Caco-2 (cell line): Measurements from ENCODE around the gene KHDC4. TPM values are rescaled to one million over a fixed set of nuclear protein-coding genes. Genes with fewer than 3 reads are reported as not detected.

ENCODE experiments used
- BruUV-seq: library from RNA; stranded (reverse); fragments of 400-500 nt; replicated peaks from 2 replicates; lab custom pipeline; 2021; lab: Mats Ljungman, UMichigan
- CTCF ChIA-PET: fragments of 300-600 bp; sonication (Branson Sonifier 250); formaldehyde crosslinking; loops from one replicate; lab custom pipeline; 2022; ENCODE audit warnings: antibody characterized with exemption; lab: Charles Lee
- POLR2A ChIA-PET: fragments of 300-600 bp; sonication (Branson Sonifier 250); formaldehyde crosslinking; loops from one replicate; lab custom pipeline; 2022; ENCODE audit warnings: antibody characterized with exemption; lab: Charles Lee
- DNase-seq, 2 experiments: peaks; one replicate each; pipeline versions ENCODE4 v3.0.0 to v3.0.0-alpha.2; 2020 to 2022
- H3K27me3 ChIP-seq: replicated peaks from 2 replicates; pipeline ENCODE4 v1.6.0; 2011; ENCODE audit warnings: low read length; ENCODE audit not compliant: control insufficient read depth, insufficient read depth
- H3K36me3 ChIP-seq: 2 replicates; pipeline ENCODE4 v1.5.1; 2011; ENCODE audit warnings: low read length; ENCODE audit not compliant: control insufficient read depth, insufficient read depth
- H3K4me1 ChIP-seq: fragments of 250-450 bp; sonication (Bioruptor Pico); 2 replicates; pipeline ENCODE4 v1.5.1; 2020; ENCODE audit warnings: mild to moderate bottlenecking
- H3K4me3 ChIP-seq: 2 replicates; pipeline ENCODE4 v1.5.1; 2011; ENCODE audit warnings: low read depth, mild to moderate bottlenecking, control low read depth, low read length
- H3K9me3 ChIP-seq: fragments of 250-450 bp; sonication (Bioruptor Pico); 2 replicates; pipeline ENCODE4 v1.5.1; 2020; ENCODE audit warnings: mild to moderate bottlenecking, moderate library complexity
- H3K27ac Mint-ChIP-seq: one replicate; pipeline ENCODE4 v1.8.0; 2022; ENCODE audit warnings: mixed read lengths; ENCODE audit not compliant: unreplicated experiment
- H3K27me3 Mint-ChIP-seq: one replicate; pipeline ENCODE4 v1.8.0; 2022; ENCODE audit warnings: mixed read lengths; ENCODE audit not compliant: insufficient read depth, unreplicated experiment
- H3K36me3 Mint-ChIP-seq: one replicate; pipeline ENCODE4 v1.8.0; 2022; ENCODE audit warnings: mild to moderate bottlenecking, mixed read lengths; ENCODE audit not compliant: insufficient read depth, unreplicated experiment
- H3K4me1 Mint-ChIP-seq: one replicate; pipeline ENCODE4 v1.8.0; 2022; ENCODE audit warnings: low read depth, mixed read lengths; ENCODE audit not compliant: unreplicated experiment
- H3K4me3 Mint-ChIP-seq: one replicate; pipeline ENCODE4 v1.8.0; 2022; ENCODE audit warnings: mild to moderate bottlenecking, moderate library complexity, mixed read lengths; ENCODE audit not compliant: unreplicated experiment
- H3K9me3 Mint-ChIP-seq: one replicate; pipeline ENCODE4 v1.8.0; 2022; ENCODE audit warnings: mixed read lengths; ENCODE audit not compliant: unreplicated experiment
- intact Hi-C: fragments of 100-400 bp; cut with micrococcal nuclease; formaldehyde crosslinking; loops from one replicate; pipeline ENCODE4 v1.10.0; 2022; ENCODE audit not compliant: unreplicated experiment
- total RNA-seq: library from RNA; stranded (reverse); gene quantifications from 2 replicates; pipeline ENCODE4 v1.2.3, GENCODE V29; 2022
- TF ChIP-seq, protein P1 (sequence below), 2 experiments: fragments of 200-600 bp in 1 of 2; IDR thresholded peaks; 1 replicate in 1 of 2; 2 replicates in 1 of 2; pipeline versions ENCODE4 v1.5.1 to v1.8.0; 2011 to 2022; ENCODE audit warnings: antibody characterized with exemption in 1 of 2, control low read depth in 1 of 2, inconsistent platforms in 1 of 2, low read depth in 1 of 2, low read length in 1 of 2, mild to moderate bottlenecking in 1 of 2, moderate library complexity in 1 of 2; ENCODE audit not compliant: insufficient read depth in 1 of 2, severe bottlenecking in 1 of 2, unreplicated experiment in 1 of 2

The KHDC4 gene
- total RNA-seq, 1 experiment from 2014 or later: 68.5 TPM

DNA sequence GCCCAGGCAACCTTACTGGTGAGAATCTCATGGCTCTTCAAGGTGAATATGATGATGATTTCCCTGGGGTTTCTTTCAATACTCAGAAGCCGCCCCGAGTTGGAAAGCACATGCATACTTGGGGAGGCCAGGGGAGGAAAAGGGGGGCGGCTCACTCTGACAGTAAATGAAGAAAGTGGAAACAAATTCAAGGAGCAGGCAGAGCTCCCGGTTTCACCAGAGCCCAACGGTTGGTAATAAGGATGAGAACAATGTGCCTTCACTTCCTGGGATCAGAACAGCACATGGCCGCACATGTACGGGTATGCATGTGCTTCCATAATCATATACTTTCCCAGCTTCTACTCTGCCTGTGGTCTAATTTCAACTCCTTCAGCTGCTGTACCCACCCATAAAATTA, 47.9 kb upstream of the KHDC4 start:
- H3K36me3 ChIP-seq: no peaks in the 10 kb centered on the region
- intact Hi-C loops: no loop called here
- Mint-ChIP-seq H3K9me3 (no peaks in the 10 kb centered on the region), H3K4me3 (no peak overlapping the region), H3K36me3 (no peaks in the 10 kb centered on the region), H3K27ac (peak overlapping the region; percentile 23), H3K27me3 (no peaks in the 10 kb centered on the region), H3K4me1 (peaks cover 26% of the 10 kb centered on the region)
- H3K4me1 ChIP-seq: peaks cover 24% of the 10 kb centered on the region
- no peaks in the 10 kb centered on the region for H3K27me3 ChIP-seq
- TF ChIP-seq, protein P1, sequence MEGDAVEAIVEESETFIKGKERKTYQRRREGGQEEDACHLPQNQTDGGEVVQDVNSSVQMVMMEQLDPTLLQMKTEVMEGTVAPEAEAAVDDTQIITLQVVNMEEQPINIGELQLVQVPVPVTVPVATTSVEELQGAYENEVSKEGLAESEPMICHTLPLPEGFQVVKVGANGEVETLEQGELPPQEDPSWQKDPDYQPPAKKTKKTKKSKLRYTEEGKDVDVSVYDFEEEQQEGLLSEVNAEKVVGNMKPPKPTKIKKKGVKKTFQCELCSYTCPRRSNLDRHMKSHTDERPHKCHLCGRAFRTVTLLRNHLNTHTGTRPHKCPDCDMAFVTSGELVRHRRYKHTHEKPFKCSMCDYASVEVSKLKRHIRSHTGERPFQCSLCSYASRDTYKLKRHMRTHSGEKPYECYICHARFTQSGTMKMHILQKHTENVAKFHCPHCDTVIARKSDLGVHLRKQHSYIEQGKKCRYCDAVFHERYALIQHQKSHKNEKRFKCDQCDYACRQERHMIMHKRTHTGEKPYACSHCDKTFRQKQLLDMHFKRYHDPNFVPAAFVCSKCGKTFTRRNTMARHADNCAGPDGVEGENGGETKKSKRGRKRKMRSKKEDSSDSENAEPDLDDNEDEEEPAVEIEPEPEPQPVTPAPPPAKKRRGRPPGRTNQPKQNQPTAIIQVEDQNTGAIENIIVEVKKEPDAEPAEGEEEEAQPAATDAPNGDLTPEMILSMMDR (IDR thresholded peaks at IDR 0.05; ENCODE audit: insufficient read depth in 1 of 2, low read depth in 1 of 2, low read length in 1 of 2, severe bottlenecking in 1 of 2, unreplicated experiment in 1 of 2): no peak
- no peak overlapping the region for H3K4me3 ChIP-seq
- POLR2A ChIA-PET: no interaction called here
- BruUV-seq: no TSS peak
- CTCF ChIA-PET: interaction anchor here (3.0 kb wide), 1 partner anchor 44 kb away, joined by 18 read pairs; no protein-coding TSS in a partner anchor
- H3K9me3 ChIP-seq: no peaks in the 10 kb centered on the region
- DNase-seq: no peak

DNA sequence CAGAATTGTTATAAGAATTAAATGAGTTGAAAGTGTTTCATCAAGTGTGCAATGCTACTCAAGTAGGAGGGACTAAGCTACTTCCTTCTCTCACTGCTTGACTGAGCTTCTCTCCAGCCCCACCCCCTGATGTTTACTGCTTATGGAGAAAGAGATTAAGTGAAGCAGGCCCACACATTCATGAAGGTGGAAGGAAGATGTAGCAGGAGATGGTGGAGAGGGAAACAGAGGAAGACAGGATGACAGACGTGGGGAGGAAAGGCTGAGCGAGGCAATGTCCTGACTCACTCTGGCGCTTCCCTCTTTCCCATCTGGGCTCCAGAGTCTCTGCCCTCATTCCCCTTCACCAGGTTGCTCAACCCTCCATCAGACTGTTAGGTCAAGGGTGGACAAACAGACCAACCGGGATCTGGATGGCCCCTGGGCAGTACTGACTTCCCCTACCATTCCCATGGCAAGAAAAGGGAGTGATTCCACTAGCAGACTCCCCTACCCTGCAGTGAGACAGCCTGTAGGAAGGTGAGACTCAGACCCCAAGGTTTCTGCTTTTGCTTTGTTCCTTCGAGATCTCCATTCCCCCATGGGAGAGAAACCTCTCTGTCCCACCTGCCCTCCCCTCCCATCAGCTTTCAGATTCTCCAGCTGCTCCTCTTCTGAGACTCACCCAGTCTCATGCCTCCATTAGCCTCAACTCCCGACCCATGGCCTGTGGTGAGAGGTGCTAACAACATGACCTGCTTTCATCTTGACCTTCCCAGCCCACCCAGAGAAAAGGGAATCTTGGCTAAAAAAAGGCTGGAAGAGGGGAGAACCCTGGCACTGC, 47.3 kb upstream of the KHDC4 start:
- intact Hi-C loops: no loop called here

More for the DNA sequence above, 47.3 kb upstream of the KHDC4 start:
- ChIA-PET CTCF (interaction anchor here (0.6 kb wide), 1 partner anchor 136 kb away, joined by 8 read pairs; no protein-coding TSS in a partner anchor), POLR2A (no interaction called here)
- TF ChIP-seq, protein P1 (IDR thresholded peaks at IDR 0.05; ENCODE audit: insufficient read depth in 1 of 2, low read depth in 1 of 2, low read length in 1 of 2, severe bottlenecking in 1 of 2, unreplicated experiment in 1 of 2): no peak
- Histone ChIP-seq H3K36me3 (no peaks in the 10 kb centered on the region; the same call in 1 of the 2 replicates), H3K4me3 (no peak overlapping the region), H3K27me3 (no peaks in the 10 kb centered on the region), H3K4me1 (peaks cover 30% of the 10 kb centered on the region), H3K9me3 (no peaks in the 10 kb centered on the region)
- H3K27ac Mint-ChIP-seq: no peak overlapping the region
- no TSS peak for BruUV-seq
- H3K36me3 Mint-ChIP-seq: no peaks in the 10 kb centered on the region
- no peaks in the 10 kb centered on the region for H3K27me3 Mint-ChIP-seq
- no peak overlapping the region for H3K4me3 Mint-ChIP-seq
- H3K9me3 Mint-ChIP-seq: no peaks in the 10 kb centered on the region
- no peak for DNase-seq
- H3K4me1 Mint-ChIP-seq: peaks cover 32% of the 10 kb centered on the region
